ENCODE results near the gene FAM180A. TPM values are rescaled to one million over a fixed set of nuclear protein-coding genes. Genes with fewer than 3 reads are reported as not detected.
"Not testable (repeated sequence)": the region's sequence is repeated elsewhere in the genome, so short reads cannot be mapped to it uniquely, and the experiment has no call there.

Gene FAM180A
- total and polyA plus RNA-seq, 3 donors from 2014 or later: 1.5 to 2.7 (median 2.1) TPM

- no peaks in the 10 kb centered on the region for H3K27me3 ChIP-seq
- TF ChIP-seq POLR2A (IDR thresholded peaks at IDR 0.05) (no peak), CTCF (IDR thresholded peaks at IDR 0.05) (no peak)
- H3K27ac ChIP-seq: no peak overlapping the region
- WGBS, 2 donors: 94% methylated on average over 6 of the region's 6 CpGs
- H3K4me1 ChIP-seq: no peaks in the 10 kb centered on the region
- no peaks in the 10 kb centered on the region for H3K36me3 ChIP-seq (ENCODE audit: low read depth, missing control alignments)
- H3K9me3 ChIP-seq: no peaks in the 10 kb centered on the region
- intact Hi-C loops (cut with DNase I; ENCODE audit: low total_unique reads): no loop called here
- H3K4me3 ChIP-seq: no peak overlapping the region
- DNase-seq: no peak
Observed at GRCh38 chr7:135782801-135783200, 34.2 kb upstream of the FAM180A start.

GRCh38 chr7:135782377-135782776 is 33.8 kb upstream of the FAM180A start:
- H3K9me3 ChIP-seq: no peaks in the 10 kb centered on the region
- 91 to 98% methylated on average over 9 of the region's 9 CpGs for WGBS, 2 donors

GRCh38 chr7:135777626-135778398 is 29.2 kb upstream of the FAM180A start:
- Histone ChIP-seq H3K4me3 (no peak overlapping the region), H3K36me3 (ENCODE audit: low read depth, missing control alignments) (no peaks in the 10 kb centered on the region), H3K27me3 (no peaks in the 10 kb centered on the region), H3K27ac (no peak overlapping the region), H3K4me1 (no peaks in the 10 kb centered on the region), H3K9me3 (no peaks in the 10 kb centered on the region)
- 88 to 89% methylated on average over 3 of the region's 3 CpGs for WGBS, 2 donors
- no peak for DNase-seq
- intact Hi-C loops (cut with DNase I; ENCODE audit: low total_unique reads): no loop called here
- TF ChIP-seq CTCF (IDR thresholded peaks at IDR 0.05) (no peak), POLR2A (IDR thresholded peaks at IDR 0.05) (no peak)

More at GRCh38 chr7:135782377-135782776, 33.8 kb upstream of the FAM180A start:
- Histone ChIP-seq H3K27me3 (no peaks in the 10 kb centered on the region), H3K4me3 (no peak overlapping the region), H3K27ac (no peak overlapping the region), H3K36me3 (ENCODE audit: low read depth, missing control alignments) (no peaks in the 10 kb centered on the region), H3K4me1 (no peaks in the 10 kb centered on the region)
- TF ChIP-seq CTCF (IDR thresholded peaks at IDR 0.05) (no peak), POLR2A (IDR thresholded peaks at IDR 0.05) (no peak)
- intact Hi-C loops (cut with DNase I; ENCODE audit: low total_unique reads): no loop called here
- no peak for DNase-seq

GRCh38 chr7:135775915-135776314 is 27.3 kb upstream of the FAM180A start:
- H3K9me3 ChIP-seq; H3K27ac ChIP-seq; H3K27me3 ChIP-seq; intact Hi-C loops (cut with DNase I; ENCODE audit: low total_unique reads); H3K4me3 ChIP-seq; H3K36me3 ChIP-seq (ENCODE audit: low read depth, missing control alignments); DNase-seq; H3K4me1 ChIP-seq: not testable (repeated sequence)
- 96 to 97% methylated on average over 8 of the region's 8 CpGs for WGBS, 2 donors

GRCh38 chr7:135775230-135775629 is 26.6 kb upstream of the FAM180A start:
- no peak overlapping the region for H3K4me3 ChIP-seq
- intact Hi-C loops (cut with DNase I; ENCODE audit: low total_unique reads): no loop called here
- H3K27ac ChIP-seq: no peak overlapping the region
- no peaks in the 10 kb centered on the region for H3K27me3 ChIP-seq
- no peak for DNase-seq
- no peaks in the 10 kb centered on the region for H3K9me3 ChIP-seq
- 98 to 100% methylated on average over 2 of the region's 2 CpGs for WGBS, 2 donors
- H3K4me1 ChIP-seq: no peaks in the 10 kb centered on the region
- TF ChIP-seq POLR2A (IDR thresholded peaks at IDR 0.05): no peak
- no peak for TF ChIP-seq CTCF (IDR thresholded peaks at IDR 0.05)
- no peaks in the 10 kb centered on the region for H3K36me3 ChIP-seq (ENCODE audit: low read depth, missing control alignments)

All from testis (tissue), 3 donors.